Effector memory CD4-positive, alpha-beta T cell (primary cell): ENCODE results near the gene SYPL2.
A peak's percentile ranks its signal among the peaks of the same experiment; 100 is the strongest.

ENCODE experiments used
- DNase-seq, 3 donors: peaks; one replicate each; pipeline ENCODE4 v3.0.0-alpha.2; 2020
- H3K27ac ChIP-seq: 2 replicates; pipeline ENCODE4 v1.7.0; 2013; ENCODE audit warnings: mild to moderate bottlenecking, low read length, moderate library complexity; ENCODE audit not compliant: insufficient read depth, poor library complexity, severe bottlenecking
- H3K27me3 ChIP-seq: replicated peaks from 2 replicates; pipeline ENCODE4 v1.7.0; 2013; ENCODE audit warnings: mild to moderate bottlenecking, low read length; ENCODE audit not compliant: insufficient read depth, control insufficient read depth, poor library complexity, severe bottlenecking
- H3K36me3 ChIP-seq: 2 replicates; pipeline ENCODE4 v1.7.0; 2013; ENCODE audit warnings: mild to moderate bottlenecking, low read length, moderate library complexity; ENCODE audit not compliant: control insufficient read depth, insufficient read depth
- H3K4me1 ChIP-seq: 2 replicates; pipeline ENCODE4 v1.7.0; 2013; ENCODE audit warnings: low read length, mild to moderate bottlenecking; ENCODE audit not compliant: control insufficient read depth, insufficient read depth, poor library complexity, severe bottlenecking
- H3K4me3 ChIP-seq: 2 replicates; pipeline ENCODE4 v1.7.0; 2013; ENCODE audit warnings: low read length, low read depth, mild to moderate bottlenecking; ENCODE audit not compliant: insufficient read depth, poor library complexity, severe bottlenecking
- H3K9me3 ChIP-seq: 2 replicates; pipeline ENCODE4 v1.7.0; 2013; ENCODE audit warnings: mild to moderate bottlenecking, low read length, moderate library complexity; ENCODE audit not compliant: control insufficient read depth

The SYPL2 gene

GRCh38 chr1:109527098-109527811 lies 60.9 kb downstream of the SYPL2 start:
- Histone ChIP-seq H3K4me1 (peaks cover 17% of the 10 kb centered on the region), H3K4me3 (no peak overlapping the region), H3K27ac (no peak overlapping the region), H3K27me3 (no peaks in the 10 kb centered on the region), H3K36me3 (no peaks in the 10 kb centered on the region), H3K9me3 (no peaks in the 10 kb centered on the region)
- no peak for DNase-seq

DNA sequence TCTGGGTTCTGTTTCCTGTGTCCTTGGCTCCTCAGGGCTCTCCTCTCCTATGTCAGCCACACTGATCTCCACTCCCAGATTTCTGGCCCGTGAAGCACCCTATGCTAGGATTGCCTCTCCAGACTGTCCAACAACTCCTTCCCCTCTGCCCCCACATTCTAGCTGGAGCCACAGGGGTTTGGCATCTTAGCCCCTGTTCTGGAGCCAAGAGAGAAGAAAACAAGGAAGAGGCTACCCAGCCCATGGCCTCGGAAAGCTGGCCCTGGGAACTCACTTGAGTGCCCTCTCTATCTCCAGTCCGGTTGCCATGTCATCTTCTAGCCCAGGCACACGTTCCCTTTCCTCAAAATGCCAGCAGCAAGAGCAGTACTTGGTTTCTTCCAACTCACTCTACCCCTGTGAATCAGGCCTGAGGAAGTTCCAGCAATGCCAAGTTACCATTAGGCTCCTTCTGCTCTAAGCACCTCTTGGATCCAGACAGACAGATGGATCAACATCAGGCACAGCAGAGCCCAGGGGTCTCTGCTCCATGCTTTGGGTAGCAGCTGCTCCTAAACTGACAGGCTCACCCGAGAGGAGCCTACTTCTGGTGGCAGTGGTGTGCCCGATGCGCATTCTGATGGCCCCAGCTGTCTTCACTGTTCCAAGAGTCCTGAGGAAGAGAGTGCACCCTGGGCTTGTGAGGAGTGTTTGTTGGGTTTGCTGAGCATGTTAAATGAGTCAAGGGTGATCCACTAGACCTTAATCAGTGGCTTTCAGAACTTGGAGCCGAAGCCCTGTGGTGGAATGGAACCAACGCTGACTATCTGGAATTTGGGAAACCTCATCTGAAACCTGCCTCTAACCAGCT lies 61.7 kb downstream of the SYPL2 start:
- H3K36me3 ChIP-seq, result no peaks in the 10 kb centered on the region
- no peaks in the 10 kb centered on the region for H3K9me3 ChIP-seq
- H3K4me1 ChIP-seq, result peaks cover 22% of the 10 kb centered on the region
- no peak overlapping the region for H3K27ac ChIP-seq
- no peak for DNase-seq
- no peaks in the 10 kb centered on the region for H3K27me3 ChIP-seq
- H3K4me3 ChIP-seq, result no peak overlapping the region

DNA sequence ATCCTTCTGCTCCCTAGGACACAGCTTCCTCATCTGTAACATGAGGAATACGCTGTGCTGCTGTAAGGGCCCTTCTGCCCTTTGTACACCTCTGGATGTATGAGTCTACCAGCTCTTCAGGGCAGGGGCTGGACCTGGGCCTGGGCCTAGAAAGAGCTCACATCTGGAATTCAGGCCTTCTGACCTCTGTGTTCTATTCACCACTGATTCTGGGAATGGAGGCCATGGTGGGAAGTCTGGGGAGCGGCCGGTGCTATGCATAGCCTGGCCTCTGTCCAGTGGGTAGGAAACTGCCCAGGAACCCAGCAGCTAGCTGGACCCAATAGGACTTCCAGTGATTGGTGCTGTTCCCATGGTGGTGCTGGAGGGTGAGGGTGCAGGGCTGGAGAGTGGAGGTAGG lies 62.4 kb downstream of the SYPL2 start:
- Histone ChIP-seq H3K4me1 (peaks cover 22% of the 10 kb centered on the region), H3K27ac (no peak overlapping the region), H3K4me3 (no peak overlapping the region), H3K9me3 (no peaks in the 10 kb centered on the region), H3K27me3 (no peaks in the 10 kb centered on the region), H3K36me3 (no peaks in the 10 kb centered on the region)
- DNase-seq, result no peak

- no peaks in the 10 kb centered on the region for H3K27me3 ChIP-seq
- peaks cover 22% of the 10 kb centered on the region for H3K4me1 ChIP-seq
- H3K9me3 ChIP-seq, result no peaks in the 10 kb centered on the region
- no peak overlapping the region for H3K27ac ChIP-seq
- H3K4me3 ChIP-seq, result no peak overlapping the region
- H3K36me3 ChIP-seq, result no peaks in the 10 kb centered on the region
- DNase-seq, result no peak
These were observed 63.6 kb downstream of the SYPL2 start for GRCh38 chr1:109529881-109530456.

- no peaks in the 10 kb centered on the region for H3K36me3 ChIP-seq
- no peaks in the 10 kb centered on the region for H3K27me3 ChIP-seq
- no peaks in the 10 kb centered on the region for H3K9me3 ChIP-seq
- H3K4me1 ChIP-seq, result peaks cover 22% of the 10 kb centered on the region
- H3K4me3 ChIP-seq, result no peak overlapping the region
- H3K27ac ChIP-seq, result peak overlapping the region; percentile 17
- no peak for DNase-seq
These were observed 64.2 kb downstream of the SYPL2 start for GRCh38 chr1:109530457-109531087.

DNA sequence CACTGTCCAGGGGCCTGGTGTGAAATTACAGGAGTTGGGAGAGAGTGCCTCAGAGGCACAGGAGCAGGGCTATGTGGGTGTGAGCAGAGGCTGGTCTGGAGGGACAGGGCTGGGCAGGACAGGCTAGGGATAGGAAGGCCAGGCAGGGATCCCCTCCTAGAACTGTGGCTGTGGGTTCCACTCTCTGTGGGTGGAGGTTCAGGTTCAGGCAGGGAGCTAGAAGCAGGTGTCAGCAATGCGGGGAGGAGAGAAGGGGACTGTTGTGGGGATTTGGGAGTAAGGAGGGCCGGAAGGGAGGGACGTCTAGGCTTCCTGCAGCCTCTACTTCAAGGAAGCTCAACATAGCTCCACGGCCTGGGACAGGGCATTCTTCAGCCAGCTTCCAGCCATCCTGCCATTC lies 65.0 kb downstream of the SYPL2 start:
- no peak overlapping the region for H3K4me3 ChIP-seq
- no peaks in the 10 kb centered on the region for H3K36me3 ChIP-seq
- H3K27me3 ChIP-seq, result no peaks in the 10 kb centered on the region
- H3K27ac ChIP-seq, result no peak overlapping the region
- no peak for DNase-seq
- no peaks in the 10 kb centered on the region for H3K9me3 ChIP-seq
- H3K4me1 ChIP-seq, result peaks cover 22% of the 10 kb centered on the region
